IPS DF 19.7 (cell line): ENCODE measurements around the gene RGCC.
"Not testable (repeated sequence)": the region's sequence is repeated elsewhere in the genome, so short reads cannot be mapped to it uniquely, and the experiment has no call there.

Experiments
- DNase-seq: peaks from one replicate; pipeline ENCODE4 v3.0.0-alpha.2; 2013; ENCODE audit warnings: low read depth, low spot score

RGCC gene

GRCh38 chr13:41490371-41491015 lies 33.1 kb downstream of the RGCC start:
- no peak for DNase-seq

GRCh38 chr13:41491436-41491835 lies 34.1 kb downstream of the RGCC start:
- no peak for DNase-seq

GRCh38 chr13:41492432-41493260 lies 35.3 kb downstream of the RGCC start:
- DNase-seq: no peak

- no peak for DNase-seq
Measured at GRCh38 chr13:41494202-41494601, 36.9 kb downstream of the RGCC start.

- DNase-seq: no peak
Measured at GRCh38 chr13:41495044-41495443, 37.7 kb downstream of the RGCC start.

GRCh38 chr13:41496420-41497234 lies 39.3 kb downstream of the RGCC start:
- no peak for DNase-seq

GRCh38 chr13:41497436-41497835 lies 40.1 kb downstream of the RGCC start:
- no peak for DNase-seq

- DNase-seq: no peak
Measured at GRCh38 chr13:41499452-41499851, 42.1 kb downstream of the RGCC start.

- no peak for DNase-seq
Measured at GRCh38 chr13:41500511-41500910, 43.2 kb downstream of the RGCC start.

- no peak for DNase-seq
Measured at GRCh38 chr13:41501281-41501680, 43.9 kb downstream of the RGCC start.

- DNase-seq: no peak
Measured at GRCh38 chr13:41502031-41502430, 44.7 kb downstream of the RGCC start.

GRCh38 chr13:41502673-41503072 lies 45.3 kb downstream of the RGCC start:
- no peak for DNase-seq

GRCh38 chr13:41503356-41503755 lies 46.0 kb downstream of the RGCC start:
- no peak for DNase-seq

GRCh38 chr13:41504657-41505056 lies 47.3 kb downstream of the RGCC start:
- not testable (repeated sequence) for DNase-seq

GRCh38 chr13:41505209-41505835 lies 48.0 kb downstream of the RGCC start:
- DNase-seq: no peak

- DNase-seq: no peak
Measured at GRCh38 chr13:41506312-41506711, 49.0 kb downstream of the RGCC start.

- DNase-seq: no peak
Measured at GRCh38 chr13:41509971-41510370, 52.6 kb downstream of the RGCC start.

GRCh38 chr13:41511827-41512226 lies 54.5 kb downstream of the RGCC start:
- DNase-seq: no peak

- no peak for DNase-seq
Measured at GRCh38 chr13:41512441-41512840, 55.1 kb downstream of the RGCC start.

- no peak for DNase-seq
Measured at GRCh38 chr13:41513600-41513999, 56.2 kb downstream of the RGCC start.

GRCh38 chr13:41514853-41515395 lies 57.6 kb downstream of the RGCC start:
- no peak for DNase-seq
